BJ (cell line): Measurements from ENCODE around the gene SPANXN5. TPM values are rescaled to one million over a fixed set of nuclear protein-coding genes. Genes with fewer than 3 reads are reported as not detected.
"Not testable (repeated sequence)": the region's sequence is repeated elsewhere in the genome, so short reads cannot be mapped to it uniquely, and the experiment has no call there.

Experiments used
- CTCF ChIA-PET: fragments of 350-600 bp; formaldehyde crosslinking; extraction: SDS; loops from one replicate; lab custom pipeline; 2021; ENCODE audit warnings: antibody characterized with exemption, inconsistent platforms; lab: Yijun Ruan, JAX
- POLR2A ChIA-PET: fragments of 300-600 bp; sonication (Branson Sonifier 250); formaldehyde crosslinking; extraction: SDS; loops from one replicate; lab custom pipeline; 2021; ENCODE audit warnings: antibody characterized with exemption; lab: Charles Lee
- DNase-seq: peaks from one replicate; pipeline ENCODE4 v3.0.0-alpha.2; 2011; ENCODE audit warnings: low read depth
- H3K27me3 ChIP-seq: 2 replicates; pipeline ENCODE4 v1.6.0; 2011; ENCODE audit warnings: low read length; ENCODE audit not compliant: control insufficient read depth, insufficient read depth
- H3K36me3 ChIP-seq: 2 replicates; pipeline ENCODE4 v1.5.1; 2011; ENCODE audit warnings: low read length; ENCODE audit not compliant: control insufficient read depth, insufficient read depth
- H3K4me3 ChIP-seq: 2 replicates; pipeline ENCODE4 v1.5.1; 2011; ENCODE audit warnings: low read depth, mild to moderate bottlenecking, control low read depth, low read length
- CTCF ChIP-seq: IDR thresholded peaks from 2 replicates; pipeline ENCODE4 v1.5.1; 2011; ENCODE audit warnings: low read depth, mild to moderate bottlenecking, control low read depth, inconsistent platforms, low read length, moderate library complexity; ENCODE audit not compliant: insufficient read depth
- polyA minus RNA-seq: library from RNA; depleted of rRNA, polyadenylated mRNA; stranded (reverse); fragments of >200 nt; gene quantifications from 2 replicates; pipeline ENCODE4 v1.2.3, GENCODE V29; 2011; rRNA and poly(A)+ RNA removed
- polyA plus RNA-seq: library from polyadenylated mRNA; depleted of rRNA; stranded (reverse); fragments of >200 nt; gene quantifications from 2 replicates; pipeline ENCODE4 v1.2.3, GENCODE V29; 2011; rRNA removed

The SPANXN5 gene
- polyA plus RNA-seq (not detected in 2 replicates), polyA minus RNA-seq (not detected in 2 replicates)

GRCh38 chrX:52797327-52797726 lies at the start of gene SPANXN5:
Gene SPANXN5 (minus strand): TSS chrX:52797427. CDS start chrX:52797348, 79 bp downstream.
- H3K27me3 ChIP-seq, H3K4me3 ChIP-seq, DNase-seq, H3K36me3 ChIP-seq, CTCF ChIA-PET, POLR2A ChIA-PET: not testable (repeated sequence)

GRCh38 chrX:52843619-52844018 lies 46.4 kb upstream of the SPANXN5 start:
- CTCF ChIA-PET, DNase-seq, H3K36me3 ChIP-seq, H3K4me3 ChIP-seq, POLR2A ChIA-PET, H3K27me3 ChIP-seq: not testable (repeated sequence)

GRCh38 chrX:52839137-52839536 lies 41.9 kb upstream of the SPANXN5 start:
- no peaks in the 10 kb centered on the region for H3K27me3 ChIP-seq
- H3K36me3 ChIP-seq: no peaks in the 10 kb centered on the region
- H3K4me3 ChIP-seq: no peak overlapping the region
- CTCF ChIA-PET: no interaction called here
- POLR2A ChIA-PET: no interaction called here
- no peak for TF ChIP-seq CTCF
- no peak for DNase-seq

GRCh38 chrX:52830551-52830950 lies 33.3 kb upstream of the SPANXN5 start:
- TF ChIP-seq CTCF: no peak
- Histone ChIP-seq H3K4me3 (no peak overlapping the region), H3K36me3 (no peaks in the 10 kb centered on the region), H3K27me3 (no peaks in the 10 kb centered on the region)
- ChIA-PET CTCF (no interaction called here), POLR2A (no interaction called here)
- no peak for DNase-seq

- ChIA-PET POLR2A (no interaction called here), CTCF (no interaction called here)
- TF ChIP-seq CTCF: no peak
- H3K36me3 ChIP-seq: no peaks in the 10 kb centered on the region
- H3K4me3 ChIP-seq: no peak overlapping the region
- H3K27me3 ChIP-seq: no peaks in the 10 kb centered on the region
- no peak for DNase-seq
These were observed 27.4 kb upstream of the SPANXN5 start for GRCh38 chrX:52824608-52825007.

GRCh38 chrX:52821079-52821760 lies 24.0 kb upstream of the SPANXN5 start:
- H3K36me3 ChIP-seq: no peaks in the 10 kb centered on the region
- no peaks in the 10 kb centered on the region for H3K27me3 ChIP-seq
- POLR2A ChIA-PET: no interaction called here
- no peak overlapping the region for H3K4me3 ChIP-seq
- no peak for DNase-seq
- CTCF ChIA-PET: no interaction called here
- no peak for TF ChIP-seq CTCF
